Smooth muscle cell (in vitro differentiated cells): ENCODE data around the gene CANT1. TPM values are rescaled to one million over a fixed set of nuclear protein-coding genes. Genes with fewer than 3 reads are reported as not detected.

ENCODE experiments used
- DNase-seq: peaks from one replicate; lab custom pipeline; 2025; ENCODE audit not compliant: unreplicated experiment; lab: John Stamatoyannopoulos, UW
- H2AFZ ChIP-seq: fragments of 200-600 bp; sonication (generic); 2 replicates; pipeline ENCODE4 v1.6.0; 2016; ENCODE audit warnings: antibody characterized with exemption, low read depth, mild to moderate bottlenecking
- H3F3A ChIP-seq: fragments of 200-600 bp; sonication (generic); 2 replicates; pipeline ENCODE4 v1.6.0; 2017; ENCODE audit warnings: antibody characterized with exemption, low read depth
- H3K27ac ChIP-seq: fragments of 200-600 bp; sonication (generic); 2 replicates; pipeline ENCODE4 v1.5.1; 2016; ENCODE audit warnings: low read depth, mild to moderate bottlenecking
- H3K27me3 ChIP-seq: fragments of 200-600 bp; sonication (generic); 2 replicates; pipeline ENCODE4 v1.6.1; 2016; ENCODE audit warnings: low read depth, mild to moderate bottlenecking
- H3K36me3 ChIP-seq: fragments of 200-600 bp; sonication (generic); 2 replicates; pipeline ENCODE4 v1.5.1; 2016; ENCODE audit warnings: low read depth
- H3K4me1 ChIP-seq: fragments of 200-600 bp; sonication (generic); 2 replicates; pipeline ENCODE4 v1.5.1; 2016; ENCODE audit warnings: low read depth
- H3K4me2 ChIP-seq: fragments of 200-600 bp; sonication (generic); 2 replicates; pipeline ENCODE4 v1.6.0; 2016; ENCODE audit warnings: mild to moderate bottlenecking
- H3K4me3 ChIP-seq: fragments of 200-600 bp; sonication (generic); 2 replicates; pipeline ENCODE4 v1.5.1; 2016; ENCODE audit warnings: mild to moderate bottlenecking
- H3K79me2 ChIP-seq: fragments of 200-600 bp; sonication (generic); 2 replicates; pipeline ENCODE4 v1.6.0; 2016; ENCODE audit warnings: low read depth, mild to moderate bottlenecking
- H3K9ac ChIP-seq: fragments of 200-600 bp; sonication (generic); 2 replicates; pipeline ENCODE4 v1.6.0; 2016; ENCODE audit warnings: low read depth
- H3K9me3 ChIP-seq: fragments of 200-600 bp; sonication (generic); replicated peaks from 2 replicates; pipeline ENCODE4 v1.5.1; 2016; ENCODE audit warnings: low read depth
- H4K20me1 ChIP-seq: fragments of 200-600 bp; sonication (generic); 2 replicates; pipeline ENCODE4 v1.6.0; 2016; ENCODE audit warnings: low read depth
- WGBS: methylation state at CpG from one replicate; pipeline ENCODE4 v1.1.7; 2016; ENCODE audit warnings: low lambda C conversion rate; 5-methylcytosine and 5-hydroxymethylcytosine counted together
- polyA plus RNA-seq: library from polyadenylated mRNA; unstranded; fragments of >200 nt; fragmentation: Nextera tagmentation; extraction: Ambion mirVana; gene quantifications from 2 replicates; pipeline ENCODE4 v1.2.1, GENCODE V29; 2016
- total RNA-seq: library from RNA; depleted of rRNA; stranded (reverse); fragments of >200 nt; gene quantifications from 2 replicates; pipeline ENCODE4 v1.2.3, GENCODE V29; 2014
- TF ChIP-seq, protein P1 (sequence below): fragments of 200-600 bp; sonication (generic); IDR thresholded peaks from 2 replicates; pipeline ENCODE4 v1.5.1; 2017; ENCODE audit warnings: borderline replicate concordance, mild to moderate bottlenecking, antibody characterized with exemption; ENCODE audit not compliant: insufficient read depth, poor library complexity, severe bottlenecking

CANT1 gene
- total and polyA plus RNA-seq, 2 experiments from 2014 or later = 38.3 to 42.1 TPM

DNA sequence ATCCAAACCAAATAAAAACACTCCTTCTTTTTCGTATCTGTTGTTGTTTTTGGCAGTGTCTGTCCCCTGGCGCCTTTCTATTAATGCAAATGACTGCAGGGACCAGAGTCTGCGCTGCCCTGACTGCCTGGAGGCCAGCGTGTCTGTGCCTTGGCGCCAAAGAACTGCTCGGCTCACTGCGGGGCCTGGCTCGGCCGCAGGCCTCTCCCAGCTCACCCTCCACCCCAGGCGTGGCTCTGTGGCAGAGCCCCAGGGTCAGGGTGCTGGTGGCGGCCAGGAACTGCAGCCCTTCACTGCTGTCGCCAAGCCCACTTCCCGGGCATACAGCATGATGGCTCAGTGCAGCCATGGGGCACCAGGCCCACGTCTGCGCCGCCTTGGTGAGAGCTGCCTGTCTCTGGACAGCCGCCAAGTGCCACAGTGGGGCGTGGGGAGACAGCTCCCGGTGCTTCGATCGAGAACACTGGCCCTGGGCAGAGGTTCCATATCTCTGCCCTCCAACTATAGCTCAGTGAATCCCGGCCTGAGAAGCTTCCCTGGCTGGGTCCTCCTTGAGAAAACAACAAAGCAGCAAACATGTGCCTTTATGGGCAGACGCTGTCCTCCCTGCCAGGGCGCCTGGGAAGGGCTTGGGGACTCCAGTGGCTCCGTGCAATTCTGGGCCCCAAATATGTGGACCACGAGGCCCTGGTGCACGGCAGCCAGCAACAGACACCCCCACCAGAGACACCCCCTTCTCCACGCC, 11.1 kb downstream of the CANT1 start:
- H3F3A ChIP-seq = no peaks in the 10 kb centered on the region
- DNase-seq = no peak
- peaks cover 17% of the 10 kb centered on the region for H3K79me2 ChIP-seq
- no peak overlapping the region for H3K4me3 ChIP-seq
- no peak overlapping the region for H3K9ac ChIP-seq
- H3K36me3 ChIP-seq = no peaks in the 10 kb centered on the region
- H4K20me1 ChIP-seq = peaks cover 80% of the 10 kb centered on the region
- H3K4me1 ChIP-seq = no peaks in the 10 kb centered on the region
- no peaks in the 10 kb centered on the region for H3K9me3 ChIP-seq
- H3K27ac ChIP-seq = no peak overlapping the region
- no peak overlapping the region for H3K4me2 ChIP-seq
- WGBS = 97% methylated on average over 28 of the region's 28 CpGs
- TF ChIP-seq, protein P1, sequence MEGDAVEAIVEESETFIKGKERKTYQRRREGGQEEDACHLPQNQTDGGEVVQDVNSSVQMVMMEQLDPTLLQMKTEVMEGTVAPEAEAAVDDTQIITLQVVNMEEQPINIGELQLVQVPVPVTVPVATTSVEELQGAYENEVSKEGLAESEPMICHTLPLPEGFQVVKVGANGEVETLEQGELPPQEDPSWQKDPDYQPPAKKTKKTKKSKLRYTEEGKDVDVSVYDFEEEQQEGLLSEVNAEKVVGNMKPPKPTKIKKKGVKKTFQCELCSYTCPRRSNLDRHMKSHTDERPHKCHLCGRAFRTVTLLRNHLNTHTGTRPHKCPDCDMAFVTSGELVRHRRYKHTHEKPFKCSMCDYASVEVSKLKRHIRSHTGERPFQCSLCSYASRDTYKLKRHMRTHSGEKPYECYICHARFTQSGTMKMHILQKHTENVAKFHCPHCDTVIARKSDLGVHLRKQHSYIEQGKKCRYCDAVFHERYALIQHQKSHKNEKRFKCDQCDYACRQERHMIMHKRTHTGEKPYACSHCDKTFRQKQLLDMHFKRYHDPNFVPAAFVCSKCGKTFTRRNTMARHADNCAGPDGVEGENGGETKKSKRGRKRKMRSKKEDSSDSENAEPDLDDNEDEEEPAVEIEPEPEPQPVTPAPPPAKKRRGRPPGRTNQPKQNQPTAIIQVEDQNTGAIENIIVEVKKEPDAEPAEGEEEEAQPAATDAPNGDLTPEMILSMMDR = no peak
- no peak overlapping the region for H2AFZ ChIP-seq
- H3K27me3 ChIP-seq = no peaks in the 10 kb centered on the region

- Histone ChIP-seq H3K27me3 (no peaks in the 10 kb centered on the region), H2AFZ (no peak overlapping the region), H3K4me2 (no peak overlapping the region), H3K9ac (no peak overlapping the region), H3F3A (no peaks in the 10 kb centered on the region), H4K20me1 (peaks cover 80% of the 10 kb centered on the region), H3K9me3 (no peaks in the 10 kb centered on the region), H3K36me3 (no peaks in the 10 kb centered on the region), H3K4me3 (no peak overlapping the region), H3K27ac (no peak overlapping the region), H3K4me1 (no peaks in the 10 kb centered on the region), H3K79me2 (peaks cover 13% of the 10 kb centered on the region)
- no peak for DNase-seq
- WGBS = 95% methylated on average over 6 of the region's 6 CpGs
- TF ChIP-seq, protein P1 = no peak
Measured at GRCh38 chr17:78997881-78998280, 11.7 kb downstream of the CANT1 start.

DNA sequence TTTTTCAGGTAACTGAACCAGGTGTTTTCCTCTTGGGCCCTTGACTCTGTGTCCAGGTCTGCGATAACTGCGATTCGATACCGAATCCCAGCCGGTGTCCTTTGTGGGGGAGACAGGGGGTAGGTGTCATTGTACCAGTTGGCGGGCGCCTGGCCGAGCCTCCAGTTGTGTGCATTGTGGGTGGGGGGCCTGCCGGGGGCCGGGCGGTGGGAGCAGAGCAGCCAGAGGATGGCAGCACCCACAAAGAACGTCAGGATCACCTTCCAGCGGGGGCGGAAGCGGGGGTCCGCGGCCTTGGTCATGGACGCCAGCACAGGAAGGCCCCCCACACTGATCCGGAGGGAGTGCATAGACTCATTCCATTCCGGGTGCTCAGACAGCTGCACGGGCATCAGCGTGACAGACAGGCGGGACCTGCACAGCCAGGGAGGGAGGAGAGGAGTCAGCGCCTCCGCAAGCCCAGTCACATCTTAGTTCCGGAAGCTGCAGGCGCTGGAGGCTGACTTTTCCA, 12.3 kb downstream of the CANT1 start:
- H3K4me2 ChIP-seq = no peak overlapping the region

More for the DNA sequence above, 12.3 kb downstream of the CANT1 start:
- H3K9me3 ChIP-seq = no peaks in the 10 kb centered on the region
- no peak overlapping the region for H3K4me3 ChIP-seq
- no peak overlapping the region for H2AFZ ChIP-seq
- no peaks in the 10 kb centered on the region for H3K27me3 ChIP-seq
- TF ChIP-seq, protein P1 = no peak
- H3K27ac ChIP-seq = no peak overlapping the region
- no peaks in the 10 kb centered on the region for H3K4me1 ChIP-seq
- H3K79me2 ChIP-seq = peaks cover 9% of the 10 kb centered on the region
- peaks cover 80% of the 10 kb centered on the region for H4K20me1 ChIP-seq
- no peak overlapping the region for H3K9ac ChIP-seq
- WGBS = 97% methylated on average over 27 of the region's 27 CpGs
- no peaks in the 10 kb centered on the region for H3K36me3 ChIP-seq
- no peaks in the 10 kb centered on the region for H3F3A ChIP-seq
- no peak for DNase-seq
